NCI-H146 treated with DMSO at 0.1 percent for 48 hours (cell line): ENCODE results near the gene CDC25A.

Source experiments
- DNase-seq: peaks from one replicate; lab custom pipeline; 2025; ENCODE audit not compliant: unreplicated experiment; lab: John Stamatoyannopoulos, UW

Gene CDC25A

DNA sequence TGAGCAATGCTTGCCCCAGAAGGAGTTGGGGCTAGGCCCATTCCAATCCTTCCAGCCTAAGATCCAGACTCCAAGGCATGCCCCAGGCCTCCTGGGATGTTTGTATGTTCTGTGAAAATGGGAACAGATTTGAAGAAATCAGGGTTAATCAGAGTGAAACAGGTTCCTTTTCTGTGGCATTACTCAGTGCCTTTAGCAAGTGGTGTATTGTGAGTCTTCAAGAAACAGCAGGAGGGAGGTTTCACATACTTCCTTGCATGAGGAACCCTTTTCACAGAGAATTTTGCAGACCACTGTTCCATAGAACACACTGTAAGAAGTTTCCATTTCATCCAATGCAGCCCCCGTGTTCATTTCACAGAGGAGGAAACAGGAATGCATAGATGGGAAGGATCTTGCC, 8.4 kb upstream of the CDC25A start:
- DNase-seq, result no peak

DNA sequence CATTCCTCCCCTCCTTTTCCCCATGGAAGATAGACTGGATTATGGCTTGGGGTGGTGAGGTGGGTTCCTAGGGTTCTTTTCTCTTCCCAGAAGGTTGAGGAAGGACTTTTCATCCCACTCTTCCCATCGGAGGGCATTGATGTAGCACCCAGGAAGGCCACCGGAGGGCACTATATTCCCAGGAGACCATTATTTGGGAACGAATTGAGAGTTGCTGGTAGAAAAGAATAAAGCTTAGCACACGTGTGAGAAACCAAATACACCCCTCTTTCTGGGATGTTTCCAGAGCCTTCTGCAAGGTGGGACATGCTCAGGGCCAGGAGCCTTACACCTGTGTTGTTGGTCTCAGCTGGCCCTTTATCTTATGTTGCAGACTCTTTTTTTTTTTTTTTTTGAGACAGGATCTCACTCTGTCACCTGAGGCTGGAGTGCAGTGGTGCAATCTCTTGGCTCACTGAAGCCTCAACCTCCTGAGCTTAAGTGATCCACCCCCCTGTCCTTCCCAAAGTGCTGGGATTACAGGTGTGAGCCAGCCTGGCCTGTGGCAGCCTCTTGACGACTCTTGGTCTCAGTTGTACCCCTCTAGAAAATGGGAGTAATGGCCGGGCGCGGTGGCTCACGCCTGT, 6.3 kb upstream of the CDC25A start:
- peak; percentile 39 for DNase-seq

DNA sequence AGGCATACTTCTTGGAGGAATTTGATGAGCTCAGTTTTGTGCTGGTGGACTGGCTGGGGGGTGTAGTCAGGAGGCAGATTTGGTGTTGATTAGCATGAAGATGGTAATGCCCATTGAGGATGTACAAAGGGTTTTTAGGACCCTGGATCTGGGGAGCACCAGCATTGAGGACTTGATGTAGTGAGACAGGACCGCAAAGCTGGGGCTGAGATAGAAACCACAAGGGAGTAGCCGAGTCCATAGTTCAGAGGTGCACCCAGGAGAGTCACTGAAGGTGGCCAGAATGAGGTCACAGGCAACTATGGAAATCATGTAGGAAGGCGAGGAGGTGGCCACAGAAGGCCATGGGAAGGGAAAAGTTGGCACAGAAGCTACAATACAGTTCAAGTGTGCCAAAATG, 2.7 kb upstream of the CDC25A start:
- DNase-seq, result no peak

DNA sequence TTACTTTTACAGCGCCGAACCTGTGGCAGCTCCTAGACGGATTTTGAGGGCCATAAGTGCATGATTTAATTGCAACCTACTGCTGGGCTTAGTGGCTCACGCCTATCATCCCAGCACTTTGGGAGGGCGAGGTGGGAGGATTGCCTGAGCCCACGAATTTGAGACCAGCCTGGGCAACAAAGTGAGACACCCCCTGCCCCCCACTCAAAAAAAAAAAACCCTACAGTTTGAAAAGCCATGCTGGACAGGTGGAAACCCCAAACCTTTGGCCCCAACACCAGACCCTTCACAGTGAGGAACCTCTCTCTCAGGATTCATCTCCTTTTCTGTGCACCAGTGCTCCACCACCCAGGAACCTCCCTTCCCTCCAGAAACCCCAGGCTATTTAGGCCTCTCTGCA, 1.1 kb upstream of the CDC25A start:
- no peak for DNase-seq

DNA sequence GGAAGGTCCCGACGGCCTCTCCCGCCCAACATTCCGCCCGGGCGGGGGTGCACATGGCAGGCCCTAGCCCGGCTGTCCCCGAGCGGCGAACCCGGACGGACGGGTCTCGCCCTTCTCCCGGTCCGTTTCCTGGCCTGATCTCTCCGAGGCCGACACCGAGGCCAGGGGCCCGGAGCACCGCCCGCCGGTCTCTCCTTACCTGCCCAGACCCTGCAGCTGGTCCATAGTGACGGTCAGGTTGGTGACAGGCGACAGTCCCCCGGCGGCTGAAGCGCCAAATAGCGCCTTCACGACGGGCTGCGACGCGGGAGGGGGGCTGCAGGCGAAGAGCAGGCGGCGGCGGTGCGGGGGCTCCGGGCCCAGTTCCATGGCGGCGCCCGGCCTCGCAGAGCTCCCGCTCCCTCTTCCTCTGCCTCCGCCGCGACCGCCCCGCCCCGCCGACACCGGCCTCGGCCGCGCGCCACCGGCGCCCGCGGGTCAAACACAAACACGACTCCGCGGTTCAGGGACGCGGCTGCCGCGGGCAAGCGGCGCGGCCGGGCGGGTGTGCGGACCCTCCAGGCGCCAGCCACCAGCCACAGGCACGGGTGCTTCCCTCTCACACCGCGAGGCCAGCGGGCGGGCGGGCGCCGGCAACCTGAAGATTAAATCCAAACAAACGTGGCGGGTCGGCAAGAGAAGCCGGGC, 495 bp downstream of the CDC25A start:
- DNase-seq, result no peak

DNA sequence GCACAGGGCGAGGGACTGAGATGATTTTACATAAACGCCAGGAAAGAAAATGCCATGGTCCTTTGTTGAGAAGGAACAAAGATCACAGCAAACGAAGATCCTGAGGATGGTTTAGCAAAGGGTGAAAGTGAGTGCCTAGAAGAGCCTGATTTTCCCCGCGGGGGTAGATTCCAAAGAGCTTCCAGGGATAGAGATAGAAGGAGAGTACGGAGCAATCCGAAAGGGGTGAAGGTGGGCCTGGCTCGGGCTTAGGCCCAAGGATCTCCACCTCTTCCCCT, 977 bp downstream of the CDC25A start:
- no peak for DNase-seq

DNA sequence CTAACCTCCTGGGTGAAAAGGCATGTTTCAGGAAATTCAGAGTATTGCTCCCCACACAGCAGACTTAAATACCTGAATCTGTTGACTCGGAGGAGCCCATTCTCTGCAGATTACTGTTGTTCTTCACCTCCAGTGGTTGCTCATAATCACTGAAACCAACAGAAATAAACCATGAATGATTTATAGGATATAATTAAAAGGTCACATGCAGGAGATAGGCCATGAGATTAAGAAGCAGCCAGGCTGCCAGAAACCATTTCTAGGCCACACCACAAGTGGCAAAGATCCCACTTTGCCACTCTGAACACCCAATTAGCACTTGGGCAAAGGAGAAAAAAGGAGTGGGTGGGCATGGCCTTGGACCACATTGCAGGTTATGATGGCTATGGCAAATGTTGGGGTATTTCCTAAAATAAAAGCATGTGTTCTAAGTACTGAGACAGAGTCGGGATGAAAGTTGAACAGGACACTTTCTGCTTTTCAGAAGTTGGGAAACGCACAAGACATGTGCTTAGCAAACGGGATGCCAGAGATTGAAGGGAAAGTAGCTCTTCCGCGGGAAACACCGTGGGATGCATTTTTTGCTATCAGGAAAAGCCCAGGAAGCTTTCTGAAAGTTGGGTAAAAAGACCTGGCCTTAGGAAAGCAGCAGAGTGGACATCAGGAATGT, 1.5 kb downstream of the CDC25A start:
- no peak for DNase-seq

DNA sequence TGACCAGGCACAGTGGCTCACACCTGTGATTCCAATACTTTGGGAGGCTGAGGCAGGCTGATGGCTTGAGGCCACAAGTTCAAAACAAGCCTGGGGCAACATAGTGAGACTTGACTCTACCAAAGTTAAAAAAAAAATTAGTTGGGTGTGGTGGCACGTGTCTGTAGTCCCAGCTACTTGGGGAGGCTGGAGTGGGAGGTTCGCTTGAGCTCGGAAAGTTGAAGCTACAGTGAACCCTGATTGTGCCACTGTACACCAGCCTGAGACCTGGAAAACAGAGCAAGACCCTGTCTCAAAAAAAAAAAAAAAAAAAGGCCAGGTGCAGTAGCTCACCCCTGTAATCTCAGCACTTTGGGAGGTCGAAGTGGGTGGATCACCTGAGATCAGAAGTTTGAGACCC, 3.1 kb downstream of the CDC25A start:
- DNase-seq, result no peak

DNA sequence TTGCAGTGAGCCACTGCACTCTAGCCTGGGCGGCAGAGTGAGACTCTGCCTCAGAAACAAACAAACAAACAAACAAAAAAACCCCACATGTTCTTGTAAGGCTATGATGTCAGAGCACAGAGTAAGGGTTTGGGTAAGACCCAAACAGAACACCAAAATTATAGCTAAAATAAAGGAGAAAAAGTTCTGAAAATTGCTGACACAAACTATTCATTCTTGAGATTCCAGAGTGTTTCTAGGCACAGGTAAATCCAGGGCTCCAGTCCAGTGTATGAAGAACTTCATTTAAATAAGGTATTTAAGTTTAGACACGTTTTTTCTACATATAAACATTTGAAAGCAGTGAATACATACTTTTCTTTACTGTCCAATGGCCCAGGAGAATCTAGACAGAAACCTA, 3.9 kb downstream of the CDC25A start:
- no peak for DNase-seq

DNA sequence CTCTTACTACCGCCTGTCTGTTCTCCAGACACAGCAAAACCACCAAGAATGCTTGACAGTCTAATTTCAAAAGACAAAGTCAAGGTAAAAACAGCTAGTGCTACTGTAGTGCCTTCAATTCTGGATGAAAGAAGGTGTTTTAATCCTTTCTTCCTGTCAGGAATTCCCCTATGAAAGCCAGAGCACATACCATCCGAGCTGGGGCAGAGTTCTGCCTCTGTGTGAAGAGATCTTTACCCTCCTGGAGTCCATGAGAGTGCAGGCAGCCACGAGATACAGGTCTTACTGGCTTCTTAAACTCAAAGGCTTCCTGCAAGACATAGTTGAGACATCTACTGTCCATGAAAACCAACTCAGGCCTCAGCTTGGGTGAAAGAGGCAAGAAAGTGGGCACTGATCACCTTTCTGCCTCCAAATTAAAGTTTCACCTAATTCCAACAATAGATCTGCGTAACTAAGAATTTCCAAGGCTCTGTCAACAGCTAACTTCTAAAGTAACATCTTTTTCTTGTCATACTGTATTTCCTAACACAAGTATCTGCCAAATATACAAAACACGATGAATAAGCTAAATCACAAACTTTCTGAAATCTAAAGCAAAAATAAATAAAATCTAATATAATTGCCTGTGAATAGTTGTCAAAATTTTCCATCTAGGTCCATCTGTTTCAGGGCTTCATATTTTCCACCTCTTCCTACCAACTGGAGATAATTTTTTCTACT, 7.5 kb downstream of the CDC25A start:
- DNase-seq, result no peak

DNA sequence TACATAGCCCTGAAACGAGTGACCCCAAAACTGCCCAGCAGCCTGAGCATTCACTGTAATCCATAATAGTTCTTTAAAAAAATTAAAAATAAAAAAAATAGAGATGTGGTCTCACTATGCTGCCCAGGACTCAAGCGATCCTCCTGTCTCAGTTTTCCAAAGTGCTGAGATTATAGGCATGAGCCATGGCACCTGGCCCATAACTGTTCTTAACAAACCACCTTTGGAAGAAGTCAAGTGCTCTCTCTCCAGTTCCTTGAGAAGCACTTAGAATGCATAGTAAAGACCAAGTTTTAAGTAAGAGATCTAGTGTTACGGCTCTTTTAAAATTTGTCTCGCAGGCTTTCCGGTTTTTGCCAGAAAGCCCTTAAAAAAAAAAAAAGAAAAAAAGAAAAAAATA, 8.2 kb downstream of the CDC25A start:
- DNase-seq, result no peak

DNA sequence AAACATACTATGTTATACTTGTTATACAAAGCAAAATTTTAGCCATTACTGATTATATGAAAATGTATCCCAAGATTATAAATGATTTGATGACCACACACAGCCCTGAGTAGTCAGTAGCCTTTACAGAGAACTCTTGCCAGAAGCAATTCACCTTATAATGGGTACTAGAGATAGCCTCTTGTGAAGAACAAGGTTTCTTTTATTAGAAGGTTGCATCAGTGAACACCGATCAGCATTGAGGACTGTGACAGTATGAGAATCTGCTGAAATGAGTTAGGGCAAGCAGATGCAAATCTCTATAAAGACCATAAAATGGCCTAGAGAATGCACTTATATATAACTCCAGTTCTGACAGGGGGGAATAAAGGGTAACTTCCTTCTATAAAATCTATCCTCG, 10.1 kb downstream of the CDC25A start:
- no peak for DNase-seq

DNA sequence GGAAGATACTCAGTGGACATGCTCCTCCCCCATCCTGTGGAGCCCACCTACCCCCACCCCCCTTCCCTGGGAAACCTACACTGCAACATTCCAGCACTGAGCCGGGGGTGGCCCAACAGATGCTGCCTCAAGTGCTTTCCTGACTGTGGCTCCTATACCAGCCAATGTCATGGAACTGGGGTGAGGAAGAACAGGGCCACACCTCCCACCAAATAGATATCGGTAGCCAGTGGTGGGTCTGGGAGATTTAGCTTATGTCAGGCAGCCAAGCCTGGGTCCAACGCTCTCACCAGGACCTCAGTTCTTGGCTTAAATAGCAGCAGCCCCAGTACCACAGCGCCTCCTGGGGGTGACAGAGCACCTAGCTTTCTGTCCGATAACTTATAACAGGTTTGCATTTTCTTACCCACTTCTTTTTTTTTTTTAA, 30.3 kb downstream of the CDC25A start:
- no peak for DNase-seq

DNA sequence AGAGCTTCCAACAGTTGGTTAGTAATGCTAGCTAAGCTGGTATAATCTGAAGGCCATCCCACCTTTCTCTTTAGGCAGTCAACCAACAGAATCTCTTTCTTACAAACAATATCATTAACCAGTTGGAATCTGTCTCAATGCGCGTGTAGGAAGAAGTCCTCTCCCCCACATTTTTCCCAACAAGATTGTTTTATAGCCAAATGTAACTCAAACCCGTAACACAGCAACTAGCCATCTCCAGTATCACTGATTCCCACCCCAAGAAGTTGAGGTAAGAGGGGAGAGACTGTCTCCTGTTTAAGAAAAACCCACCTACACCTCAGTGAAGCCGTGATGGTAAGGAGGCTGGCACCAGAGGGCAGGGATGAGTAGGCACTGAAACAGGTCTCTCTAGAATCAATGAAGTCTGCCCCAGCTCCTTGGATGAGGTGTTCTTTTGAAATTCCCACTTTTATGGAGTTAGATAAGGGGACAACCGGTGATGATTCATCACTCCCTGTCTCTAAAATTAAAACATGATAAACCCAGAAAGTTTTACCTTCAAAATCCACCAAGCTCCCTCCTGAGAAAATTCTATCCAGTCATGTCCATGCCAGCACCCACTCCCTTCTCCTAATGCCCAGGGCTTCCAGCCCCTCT, 30.9 kb downstream of the CDC25A start:
- DNase-seq, result no peak

DNA sequence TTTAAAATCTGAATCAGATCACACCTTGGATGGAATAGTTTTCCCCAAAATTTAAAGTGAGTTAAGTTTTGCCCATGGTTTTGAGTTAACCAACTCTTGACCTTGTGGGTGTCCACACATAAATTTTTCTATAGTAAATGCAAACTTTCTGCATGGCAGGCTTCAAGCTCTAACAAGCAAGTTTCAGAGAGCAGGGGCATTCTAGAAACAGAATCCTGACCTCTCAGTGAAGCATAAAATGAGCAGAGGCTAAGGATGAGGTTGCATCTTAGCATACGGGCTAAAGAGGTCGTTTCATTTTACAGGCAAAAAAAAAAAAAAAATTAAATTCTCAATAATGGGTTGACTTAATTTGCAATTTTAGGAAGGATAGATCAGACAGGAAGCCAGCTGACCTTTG, 32.1 kb downstream of the CDC25A start:
- no peak for DNase-seq

DNA sequence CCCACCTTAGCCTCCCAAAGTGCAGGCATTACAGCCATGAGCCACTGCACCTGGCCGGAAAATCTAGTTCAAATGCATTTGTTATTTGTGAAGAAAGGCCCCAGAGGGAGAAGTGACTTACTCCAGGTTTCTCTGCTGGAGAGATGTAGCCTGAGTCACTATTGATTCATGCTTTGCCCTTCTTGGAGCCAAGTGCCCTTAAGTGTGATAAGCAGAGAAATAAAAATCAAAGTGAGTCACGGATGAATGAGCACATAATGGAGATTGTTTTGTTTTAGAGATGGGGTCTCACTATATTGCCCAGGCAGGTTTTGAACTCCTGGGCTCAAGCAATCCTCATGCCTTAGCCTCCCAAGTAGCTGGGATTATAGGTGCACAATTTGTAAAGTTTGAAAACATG, 33.1 kb downstream of the CDC25A start:
- no peak for DNase-seq

DNA sequence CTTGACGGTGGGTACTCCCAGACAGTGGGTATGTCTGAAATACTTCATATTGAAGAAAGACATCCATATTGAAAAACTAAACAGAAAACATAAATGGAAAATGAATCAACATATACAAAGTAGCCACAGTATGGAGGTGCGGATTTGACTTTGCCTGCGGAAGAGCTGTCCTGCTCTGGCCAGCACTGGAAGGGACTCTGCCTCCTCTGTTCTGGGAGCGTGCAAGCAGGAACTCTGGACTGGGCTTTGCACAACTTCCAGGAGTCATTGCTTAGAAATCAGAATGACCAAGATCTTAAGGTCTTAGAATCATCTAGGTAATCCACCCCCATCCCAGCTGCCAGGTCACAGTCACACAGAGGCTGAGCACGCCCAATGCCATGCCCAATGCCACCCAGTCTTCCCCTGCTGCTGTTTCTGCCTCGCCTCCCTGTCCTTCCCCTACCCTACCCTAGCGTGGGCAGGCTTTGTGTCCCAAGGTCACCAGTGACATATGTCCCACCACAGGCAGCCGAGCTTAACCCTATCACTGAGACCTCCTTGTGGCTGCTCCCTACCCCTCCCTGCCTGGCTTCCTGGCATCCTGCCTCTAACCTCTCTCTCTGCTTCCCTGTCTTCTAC, 36.3 kb downstream of the CDC25A start:
- DNase-seq, result no peak

DNA sequence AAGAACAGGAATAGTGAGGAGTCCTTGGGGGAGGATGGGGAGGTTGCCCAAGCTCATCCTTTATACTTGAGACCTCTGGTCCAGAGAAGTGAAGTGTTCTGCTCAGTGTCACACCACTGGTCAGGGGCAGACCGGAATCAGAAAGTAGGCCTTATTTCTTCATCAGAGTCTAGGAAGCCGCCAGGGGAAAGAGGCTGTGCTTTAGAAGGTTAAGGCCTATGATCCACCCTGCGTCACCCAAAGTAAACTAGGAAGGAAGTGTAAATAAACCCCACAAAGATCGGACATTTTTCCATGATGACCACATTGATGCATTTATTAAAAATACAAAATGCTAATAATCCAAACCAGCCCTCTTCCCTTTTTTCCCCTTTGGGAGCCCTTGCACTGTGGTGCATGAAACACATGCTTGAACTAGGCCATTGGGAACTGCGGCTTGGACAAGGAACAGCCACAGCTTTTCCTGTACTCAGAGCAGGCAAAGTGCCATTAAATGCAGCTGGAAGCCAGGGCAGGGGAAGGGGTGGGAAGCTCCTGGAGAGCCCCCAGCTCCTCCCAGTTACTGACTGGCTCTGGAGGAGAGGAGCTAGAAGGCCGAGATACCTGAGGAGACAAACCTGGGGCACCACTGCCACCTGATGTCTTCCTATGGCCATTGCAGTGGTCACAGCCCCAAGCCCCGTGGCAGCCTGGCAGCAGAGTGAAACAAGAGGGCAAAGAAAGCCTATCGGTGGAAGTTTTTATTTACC, 37.0 kb downstream of the CDC25A start:
- peak; percentile 55 for DNase-seq

DNA sequence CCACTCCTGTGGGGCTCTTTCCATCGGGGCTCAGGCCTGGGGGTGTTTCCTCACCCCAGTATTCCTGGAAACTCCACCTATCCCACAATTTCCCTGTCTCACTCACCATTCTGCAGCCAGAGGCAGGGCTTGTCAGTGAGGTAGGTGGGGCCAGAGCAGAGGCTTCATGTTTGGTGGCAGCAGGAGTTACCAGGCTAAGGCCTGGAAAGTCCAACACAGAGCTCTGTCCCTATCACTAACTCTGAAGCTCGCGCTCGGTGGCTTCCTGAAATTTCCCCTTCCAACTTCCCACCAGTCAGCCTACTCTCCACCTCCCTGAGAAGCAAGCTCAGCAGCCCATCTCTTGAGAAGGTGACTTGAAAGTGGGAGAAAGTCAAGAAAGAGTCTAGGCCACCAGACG, 44.2 kb downstream of the CDC25A start:
- DNase-seq, result no peak

DNA sequence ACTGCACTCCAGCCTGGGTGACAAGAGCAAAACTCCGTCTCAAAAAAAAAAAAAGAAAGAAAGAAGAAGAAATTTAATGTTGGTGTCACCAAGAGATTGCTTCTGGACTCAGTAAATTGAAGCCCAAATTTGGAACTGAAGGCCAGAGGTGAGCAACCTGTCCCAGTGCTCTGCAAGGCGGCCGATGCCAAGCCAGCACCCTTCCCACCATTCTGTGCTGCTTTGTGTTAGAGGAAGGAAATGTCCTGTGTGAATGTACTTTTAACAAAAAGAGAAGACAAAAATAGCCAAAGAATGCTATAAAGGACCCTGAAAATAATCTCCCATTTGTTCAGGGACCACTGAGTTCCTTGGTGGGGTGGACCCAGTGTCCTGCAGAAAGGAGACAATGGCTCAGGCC, 44.6 kb downstream of the CDC25A start:
- DNase-seq, result no peak
